Measurements from ENCODE around the gene PEAK3.

PEAK3 gene

DNA sequence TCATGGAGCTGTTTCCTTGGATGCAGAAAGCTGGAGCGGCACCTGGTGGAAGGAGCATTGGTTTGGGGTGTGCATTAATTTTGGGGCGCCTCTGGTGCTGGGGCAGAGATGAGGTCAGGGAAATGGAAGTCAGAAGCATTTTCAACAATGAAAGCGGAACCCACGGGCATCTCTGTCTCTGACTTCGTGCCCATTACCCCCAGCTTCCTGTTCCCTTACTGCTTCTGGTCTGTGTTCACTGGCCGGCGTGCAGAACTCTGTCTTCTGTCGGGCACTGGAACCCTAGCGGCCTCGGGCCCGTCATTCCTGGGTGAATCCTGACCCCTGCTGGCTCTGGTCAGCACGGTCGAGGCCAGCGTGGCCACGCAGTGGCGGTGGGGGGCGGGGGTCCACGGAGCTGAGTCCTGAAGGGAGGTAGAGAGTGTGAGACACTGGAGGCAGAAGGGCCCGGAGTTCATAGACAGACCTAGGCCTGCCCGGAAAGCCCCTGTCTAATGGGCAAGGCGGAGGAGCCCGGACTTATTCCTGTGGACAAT lies 33.9 kb upstream of the PEAK3 start:
- no peaks in the 10 kb centered on the region for H3K9me2 ChIP-seq (replicated peaks; ENCODE audit: insufficient read depth, low read length)
- peak; percentile 32 for DNase-seq
- H3K79me2 ChIP-seq (ENCODE audit: low read length): no peaks in the 10 kb centered on the region
- H2AFZ ChIP-seq (ENCODE audit: low read length): no peak overlapping the region
- no peaks in the 10 kb centered on the region for H3K4me1 ChIP-seq (ENCODE audit: low read length)
- H3K4me2 ChIP-seq (ENCODE audit: low read depth, low read length): no peak overlapping the region
- H3F3A ChIP-seq (ENCODE audit: insufficient read depth, low read length): peaks cover 5% of the 10 kb centered on the region; the same call in 1 of the 2 replicates
- no peaks in the 10 kb centered on the region for H4K20me1 ChIP-seq (ENCODE audit: insufficient read depth, low read length)
- peaks cover 45% of the 10 kb centered on the region for H3K27me3 ChIP-seq (replicated peaks; ENCODE audit: insufficient read depth, low read length)
- no peak overlapping the region for H3K4me3 ChIP-seq (ENCODE audit: low read length)
- no peak overlapping the region for H3K27ac ChIP-seq (ENCODE audit: low read length)
- no peak overlapping the region for H3K9ac ChIP-seq (ENCODE audit: low read length)
- no peaks in the 10 kb centered on the region for H3K36me3 ChIP-seq (replicated peaks; ENCODE audit: insufficient read depth, low read length)
- H3K9me3 ChIP-seq (replicated peaks; ENCODE audit: insufficient read depth, low read length): no peaks in the 10 kb centered on the region
- no peak for TF ChIP-seq EZH2phosphoT487 (IDR thresholded peaks at IDR 0.05; ENCODE audit: low read length)
- TF ChIP-seq, protein P1, sequence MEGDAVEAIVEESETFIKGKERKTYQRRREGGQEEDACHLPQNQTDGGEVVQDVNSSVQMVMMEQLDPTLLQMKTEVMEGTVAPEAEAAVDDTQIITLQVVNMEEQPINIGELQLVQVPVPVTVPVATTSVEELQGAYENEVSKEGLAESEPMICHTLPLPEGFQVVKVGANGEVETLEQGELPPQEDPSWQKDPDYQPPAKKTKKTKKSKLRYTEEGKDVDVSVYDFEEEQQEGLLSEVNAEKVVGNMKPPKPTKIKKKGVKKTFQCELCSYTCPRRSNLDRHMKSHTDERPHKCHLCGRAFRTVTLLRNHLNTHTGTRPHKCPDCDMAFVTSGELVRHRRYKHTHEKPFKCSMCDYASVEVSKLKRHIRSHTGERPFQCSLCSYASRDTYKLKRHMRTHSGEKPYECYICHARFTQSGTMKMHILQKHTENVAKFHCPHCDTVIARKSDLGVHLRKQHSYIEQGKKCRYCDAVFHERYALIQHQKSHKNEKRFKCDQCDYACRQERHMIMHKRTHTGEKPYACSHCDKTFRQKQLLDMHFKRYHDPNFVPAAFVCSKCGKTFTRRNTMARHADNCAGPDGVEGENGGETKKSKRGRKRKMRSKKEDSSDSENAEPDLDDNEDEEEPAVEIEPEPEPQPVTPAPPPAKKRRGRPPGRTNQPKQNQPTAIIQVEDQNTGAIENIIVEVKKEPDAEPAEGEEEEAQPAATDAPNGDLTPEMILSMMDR (IDR thresholded peaks at IDR 0.05; ENCODE audit: low read length): peak; percentile 61

DNA sequence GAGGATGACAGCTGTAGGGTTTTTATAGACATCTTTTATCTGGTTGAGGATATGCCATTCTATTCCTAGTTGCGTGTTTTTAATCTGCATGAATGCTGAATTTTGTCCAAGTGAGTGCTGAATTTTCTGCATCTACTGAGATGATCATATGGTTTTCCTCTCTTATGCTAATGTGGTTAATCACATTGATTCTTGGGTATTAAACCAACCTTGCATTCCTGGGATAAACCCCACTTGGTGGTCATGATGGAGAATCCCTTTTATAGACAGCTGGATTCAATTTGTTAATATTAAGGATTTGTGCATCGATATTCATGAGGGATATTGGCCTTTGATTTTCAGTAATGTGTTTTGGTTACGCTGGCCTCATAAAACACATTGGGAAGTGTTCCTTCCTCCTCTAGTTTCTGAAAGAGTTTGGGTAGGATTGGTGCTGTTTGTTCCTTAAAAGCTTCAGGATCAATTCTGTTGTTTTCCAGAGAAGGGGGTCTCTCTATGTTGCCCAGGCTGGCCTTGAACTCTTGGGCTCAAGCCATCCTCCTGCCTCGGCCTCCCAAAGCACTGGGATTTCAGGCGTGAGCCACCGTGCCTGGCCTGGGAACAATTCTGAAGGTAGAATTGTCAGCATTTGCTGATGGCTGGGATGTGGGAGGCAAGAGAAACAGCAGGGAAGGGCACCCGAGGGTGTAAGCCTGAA lies 33.3 kb upstream of the PEAK3 start:
- H3K9me3 ChIP-seq (replicated peaks; ENCODE audit: insufficient read depth, low read length): no peaks in the 10 kb centered on the region
- no peaks in the 10 kb centered on the region for H3K9me2 ChIP-seq (replicated peaks; ENCODE audit: insufficient read depth, low read length)
- no peak for DNase-seq
- no peaks in the 10 kb centered on the region for H3K79me2 ChIP-seq (ENCODE audit: low read length)
- peaks cover 5% of the 10 kb centered on the region; the same call in 1 of the 2 replicates for H3F3A ChIP-seq (ENCODE audit: insufficient read depth, low read length)
- H3K4me1 ChIP-seq (ENCODE audit: low read length): no peaks in the 10 kb centered on the region
- H3K4me2 ChIP-seq (ENCODE audit: low read depth, low read length): no peak overlapping the region
- no peaks in the 10 kb centered on the region for H4K20me1 ChIP-seq (ENCODE audit: insufficient read depth, low read length)
- TF ChIP-seq EZH2phosphoT487 (IDR thresholded peaks at IDR 0.05; ENCODE audit: low read length) (no peak), EZH2 (optimal IDR thresholded peaks at IDR 0.05; ENCODE audit: low read depth, low read length) (no peak)
- TF ChIP-seq, protein P1 (IDR thresholded peaks at IDR 0.05; ENCODE audit: low read length): no peak
- peaks cover 50% of the 10 kb centered on the region for H3K27me3 ChIP-seq (replicated peaks; ENCODE audit: insufficient read depth, low read length)
- no peak overlapping the region for H2AFZ ChIP-seq (ENCODE audit: low read length)
- H3K36me3 ChIP-seq (replicated peaks; ENCODE audit: insufficient read depth, low read length): no peaks in the 10 kb centered on the region
- no peak overlapping the region for H3K9ac ChIP-seq (ENCODE audit: low read length)
- no peak overlapping the region for H3K4me3 ChIP-seq (ENCODE audit: low read length)
- H3K27ac ChIP-seq (ENCODE audit: low read length): no peak overlapping the region

DNA sequence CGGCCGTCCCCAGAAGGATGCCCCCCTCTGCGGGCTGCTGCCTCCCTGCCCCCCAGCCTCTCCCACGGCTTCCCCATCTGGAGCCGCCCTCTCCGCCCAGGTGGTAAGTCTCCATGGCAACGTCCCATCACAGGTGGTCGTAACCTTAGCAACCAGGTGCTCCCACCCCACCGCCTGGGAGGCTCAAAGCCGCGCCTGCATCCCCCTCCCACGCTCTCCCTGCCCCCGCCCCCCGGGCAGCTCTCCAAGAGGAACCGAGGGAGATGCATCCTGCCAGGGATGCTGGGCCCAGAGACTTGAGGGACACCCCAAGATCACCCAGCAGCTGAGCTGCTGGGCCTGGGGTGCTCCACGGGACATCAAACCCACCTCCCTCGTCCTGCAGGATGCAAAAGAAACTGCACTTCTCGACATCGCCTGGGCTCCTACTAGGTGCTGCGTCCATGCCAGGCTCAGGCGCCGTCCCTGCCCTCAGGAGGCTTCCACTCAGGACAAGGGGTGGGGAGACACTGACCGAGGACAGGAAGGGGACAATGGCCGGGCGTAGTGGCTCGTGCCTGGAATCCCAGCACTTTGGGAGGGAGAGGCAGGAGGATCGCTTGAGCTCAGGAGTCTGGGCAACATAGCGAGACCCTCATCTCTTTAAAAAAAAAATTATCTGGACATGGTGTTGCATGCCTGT lies 31.0 kb upstream of the PEAK3 start:
- no peaks in the 10 kb centered on the region for H4K20me1 ChIP-seq (ENCODE audit: insufficient read depth, low read length)
- no peak overlapping the region for H2AFZ ChIP-seq (ENCODE audit: low read length)
- H3K4me2 ChIP-seq (ENCODE audit: low read depth, low read length): no peak overlapping the region
- H3F3A ChIP-seq (ENCODE audit: insufficient read depth, low read length): no peaks in the 10 kb centered on the region
- no peaks in the 10 kb centered on the region for H3K9me2 ChIP-seq (replicated peaks; ENCODE audit: insufficient read depth, low read length)
- H3K9ac ChIP-seq (ENCODE audit: low read length): no peak overlapping the region
- H3K9me3 ChIP-seq (replicated peaks; ENCODE audit: insufficient read depth, low read length): no peaks in the 10 kb centered on the region
- H3K4me1 ChIP-seq (ENCODE audit: low read length): no peaks in the 10 kb centered on the region
- no peaks in the 10 kb centered on the region for H3K36me3 ChIP-seq (replicated peaks; ENCODE audit: insufficient read depth, low read length)
- no peak overlapping the region for H3K4me3 ChIP-seq (ENCODE audit: low read length)
- no peak for DNase-seq
- TF ChIP-seq EZH2 (optimal IDR thresholded peaks at IDR 0.05; ENCODE audit: low read depth, low read length): no peak
- TF ChIP-seq, protein P1 (IDR thresholded peaks at IDR 0.05; ENCODE audit: low read length): no peak
- TF ChIP-seq EZH2phosphoT487 (IDR thresholded peaks at IDR 0.05; ENCODE audit: low read length): no peak
- peaks cover 71% of the 10 kb centered on the region for H3K27me3 ChIP-seq (replicated peaks; ENCODE audit: insufficient read depth, low read length)
- H3K79me2 ChIP-seq (ENCODE audit: low read length): no peaks in the 10 kb centered on the region
- H3K27ac ChIP-seq (ENCODE audit: low read length): no peak overlapping the region
